Tibial nerve (tissue), 3 donors: ENCODE measurements around the gene CRY1.

Experiments
- CTCF ChIP-seq, 5 experiments: fragments of 200-600 bp in 3 of 5; fragments of 450-650 bp in 2 of 5; sonication (generic) in 3 of 5; IDR thresholded peaks; one replicate each; pipeline ENCODE4 v1.5.1; 2016 to 2019; ENCODE audit warnings: antibody characterized with exemption in 5 of 5, mild to moderate bottlenecking in 3 of 5, moderate library complexity in 2 of 5
- POLR2A ChIP-seq, 2 donors: fragments of 450-650 bp; IDR thresholded peaks; one replicate each; pipeline ENCODE4 v1.6.1; 2017; ENCODE audit warnings: antibody characterized with exemption in 2 of 2, mild to moderate bottlenecking in 2 of 2, moderate library complexity in 2 of 2

GRCh38 chr12:107127482-107128430 is 34.4 kb upstream of the CRY1 start:
- TF ChIP-seq POLR2A (IDR thresholded peaks at IDR 0.05) (no peak), CTCF (IDR thresholded peaks at IDR 0.05) (no peak)
